B cell (primary cell): ENCODE measurements around the gene ANKS1B.

Source experiments
- CTCF ChIP-seq: fragments of 200-600 bp; IDR thresholded peaks from one replicate; pipeline ENCODE4 v1.8.0; 2022; ENCODE audit warnings: antibody characterized with exemption, mild to moderate bottlenecking
- EZH2 ChIP-seq: IDR thresholded peaks from 2 replicates; pipeline ENCODE4 v1.6.1; 2012; ENCODE audit warnings: borderline replicate concordance, low read depth, mild to moderate bottlenecking, moderate library complexity, low read length; ENCODE audit not compliant: insufficient read depth, poor library complexity, severe bottlenecking

GRCh38 chr12:99054601-99055128 is 930.1 kb downstream of the ANKS1B start:
- TF ChIP-seq CTCF (no peak), EZH2 (no peak)
